ENCODE results near the gene KCNQ1OT1.

GRCh38 chr11:2592559-2593392 is 107.0 kb downstream of the KCNQ1OT1 start:
- TF ChIP-seq CTCF (IDR thresholded peaks at IDR 0.05) (no peak), POLR2A (IDR thresholded peaks at IDR 0.05) (no peak)
